Subcutaneous adipose tissue (tissue), 4 donors: ENCODE measurements around the gene HIVEP3. TPM values are rescaled to one million over a fixed set of nuclear protein-coding genes. Genes with fewer than 3 reads are reported as not detected.

Experiments used
- CTCF ChIP-seq: fragments of 450-650 bp; IDR thresholded peaks from one replicate; pipeline ENCODE4 v1.5.1; 2016; ENCODE audit warnings: low read depth, mild to moderate bottlenecking, control low read depth, antibody characterized with exemption, moderate library complexity
- total RNA-seq, 4 donors: library from RNA; depleted of rRNA; stranded (reverse); fragments of >200 nt; gene quantifications; one replicate each; pipeline ENCODE4 v1.1.0, GENCODE V29; 2016

HIVEP3 gene
- total RNA-seq, 4 donors from 2014 or later: 2.4 to 9.6 (median 5.0) TPM

DNA sequence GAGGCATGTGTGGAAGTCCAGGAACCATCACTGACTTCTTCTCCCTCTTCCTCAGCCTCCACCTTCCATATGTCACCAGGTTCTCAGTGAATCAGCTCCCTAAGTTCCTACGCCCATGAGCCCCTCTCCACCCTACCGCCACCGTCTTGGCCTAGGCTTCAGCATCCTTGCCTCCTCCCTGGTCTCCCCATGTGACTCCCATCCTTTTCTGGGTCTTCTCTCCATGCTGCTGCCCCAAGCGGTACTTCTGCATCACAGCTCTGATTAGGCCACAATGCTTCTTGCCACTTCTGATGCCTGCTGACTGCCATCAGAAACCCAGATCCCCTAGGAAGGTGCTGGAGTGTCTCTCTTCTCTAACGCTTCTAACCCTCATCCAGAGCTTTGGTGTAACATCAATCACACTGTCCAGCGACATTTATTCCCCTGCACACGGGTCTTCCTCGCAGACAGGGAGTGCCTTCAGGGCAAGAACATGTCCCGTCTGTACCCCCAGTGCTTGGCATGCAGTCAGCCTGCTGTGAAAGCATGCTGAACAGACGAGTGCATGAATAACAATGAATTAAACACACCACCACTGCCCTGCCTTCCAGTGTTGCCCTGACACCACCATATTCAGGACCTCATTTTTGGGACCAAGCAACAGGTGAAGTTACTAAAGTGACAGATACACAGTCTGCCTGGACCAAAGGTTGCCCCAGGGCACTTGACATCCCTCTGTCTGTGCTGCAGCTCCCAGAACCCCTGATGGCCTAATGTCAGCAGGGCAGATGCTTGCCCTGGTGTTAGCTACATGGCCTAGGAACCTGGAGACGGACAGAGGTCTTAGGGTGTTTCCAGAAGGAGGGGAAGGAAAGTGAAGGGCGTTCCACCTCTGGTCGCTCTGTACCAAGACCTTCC lies 275.6 kb downstream of the HIVEP3 start:
- TF ChIP-seq CTCF: no peak

DNA sequence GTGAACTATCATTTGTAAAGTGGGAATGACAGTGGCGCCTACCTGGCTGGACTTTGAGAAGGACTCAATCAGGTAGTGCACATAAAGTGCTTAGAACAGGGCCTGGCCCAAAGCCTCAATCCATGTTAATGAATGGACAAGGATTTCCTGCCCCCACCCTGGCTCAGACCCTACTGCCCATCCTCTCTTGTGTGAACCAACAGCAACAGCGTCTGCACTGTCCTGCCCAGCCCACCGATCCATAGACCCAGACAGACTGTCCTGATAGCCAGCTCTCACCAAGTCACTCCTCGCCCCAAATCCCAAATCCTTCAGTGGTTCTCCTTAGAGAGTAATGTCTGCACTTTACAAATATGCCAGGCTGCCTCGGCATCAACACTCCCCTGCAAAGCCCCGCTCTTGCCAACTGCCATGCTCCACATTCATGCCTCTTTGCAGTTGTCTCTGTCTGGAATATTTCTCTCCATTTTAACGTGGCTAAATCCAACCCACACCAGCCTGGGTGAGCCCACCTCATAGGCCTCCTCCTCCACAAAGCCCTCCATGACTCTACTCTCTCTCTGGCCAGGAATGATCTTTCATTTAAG lies 276.7 kb downstream of the HIVEP3 start:
- TF ChIP-seq CTCF: no peak

- no peak for TF ChIP-seq CTCF
Observed at GRCh38 chr1:41641475-41641814, 277.3 kb downstream of the HIVEP3 start.

- no peak for TF ChIP-seq CTCF
Observed at GRCh38 chr1:41640756-41641474, 277.8 kb downstream of the HIVEP3 start.

GRCh38 chr1:41640141-41640751 lies 278.5 kb downstream of the HIVEP3 start:
- TF ChIP-seq CTCF: no peak

DNA sequence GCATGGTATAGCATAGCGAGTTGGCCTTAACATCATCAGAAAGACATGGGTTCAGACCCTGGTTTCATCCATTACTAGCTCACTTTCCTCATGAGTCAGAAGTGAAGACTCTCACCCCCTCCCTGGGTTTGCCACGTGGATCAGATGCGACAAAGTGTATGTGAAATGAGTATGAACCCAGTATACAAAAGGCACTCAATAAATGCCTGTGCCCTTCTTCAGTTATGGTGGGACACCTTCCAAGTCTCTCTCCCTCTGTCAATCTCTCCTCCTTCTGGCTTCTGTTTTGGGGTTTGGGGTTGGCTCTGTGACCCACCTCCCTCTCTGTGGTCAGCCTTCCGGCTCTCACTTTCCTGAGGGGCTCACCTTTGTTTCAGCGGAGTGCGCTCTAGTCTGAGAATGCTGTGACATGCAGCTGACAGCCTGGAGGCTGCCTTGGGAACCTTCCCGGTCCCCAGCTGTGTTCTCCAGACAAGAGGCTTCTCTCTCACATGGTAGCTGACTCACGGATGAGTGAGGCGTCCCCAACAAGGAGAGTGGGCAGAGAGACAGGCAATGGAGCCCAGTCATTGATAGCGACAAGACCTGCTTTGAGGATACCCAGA lies 279.3 kb downstream of the HIVEP3 start:
- TF ChIP-seq CTCF: no peak
